ENCODE data around the gene NKX1-1. TPM values are rescaled to one million over a fixed set of nuclear protein-coding genes. Genes with fewer than 3 reads are reported as not detected.
A peak's percentile ranks its signal among the peaks of the same experiment; 100 is the strongest.

Gene NKX1-1
- total RNA-seq, 1 donor from 2014 or later = not detected

- no peaks in the 10 kb centered on the region for H3K9me3 ChIP-seq
- TF ChIP-seq POLR2AphosphoS5 (IDR thresholded peaks at IDR 0.05; ENCODE audit: insufficient read depth in 1 of 2, low read depth in 1 of 2) (no peak), CTCF (IDR thresholded peaks at IDR 0.05) (no peak), POLR2A (IDR thresholded peaks at IDR 0.05) (no peak)
- H3K4me1 ChIP-seq = no peaks in the 10 kb centered on the region
- DNase-seq (ENCODE audit: extremely low spot score in 2 of 2) = peak; percentile 70 to 90
- H3K36me3 ChIP-seq = no peaks in the 10 kb centered on the region
- no peak overlapping the region for H3K27ac ChIP-seq
- intact Hi-C loops (cut with DNase I) = no loop called here
- peaks cover 11% of the 10 kb centered on the region for H3K27me3 ChIP-seq
- no peak overlapping the region for H3K4me3 ChIP-seq
These were observed 7.0 kb upstream of the NKX1-1 start for GRCh38 chr4:1413204-1413663.

DNA sequence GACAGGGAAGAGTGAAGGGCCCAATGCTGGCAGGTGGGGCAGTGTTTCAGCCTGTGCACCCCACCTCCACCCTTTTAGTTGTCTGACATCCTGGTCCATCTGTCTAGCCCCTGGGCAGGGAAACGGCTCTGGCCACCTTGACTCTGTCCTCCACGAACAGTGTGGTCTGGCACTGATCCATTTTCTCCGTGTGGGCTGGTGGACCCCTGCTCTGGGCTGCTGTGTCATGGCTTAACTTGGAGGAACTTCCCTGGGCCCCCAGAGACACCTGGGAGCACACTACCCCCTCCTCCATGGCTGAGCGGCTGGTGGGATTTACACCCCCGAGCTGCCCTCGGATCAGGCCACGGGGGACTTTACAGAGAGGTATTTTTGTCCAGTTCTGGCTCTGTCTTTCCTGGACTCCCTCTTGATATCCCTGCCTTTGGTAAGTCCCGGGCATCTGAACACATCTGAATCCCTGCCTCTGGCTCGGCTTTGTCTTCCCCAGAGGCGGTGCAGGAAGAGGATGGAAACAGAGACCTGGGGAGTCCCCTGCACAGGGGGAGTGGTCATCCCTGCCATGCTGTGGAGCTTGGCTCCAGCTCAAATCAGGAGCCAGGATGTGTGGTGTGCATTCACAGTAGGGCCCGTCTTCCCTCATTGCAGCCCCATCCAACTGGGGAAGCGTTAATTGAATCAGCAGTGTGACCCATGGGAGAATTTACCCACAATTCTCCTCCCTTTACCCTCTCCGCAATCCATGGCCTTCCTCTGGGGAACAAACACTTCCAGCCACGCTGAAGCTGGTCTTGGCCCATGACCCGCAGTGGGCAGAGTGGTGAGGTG, 6.3 kb upstream of the NKX1-1 start:
- peak; percentile 74 to 91 for DNase-seq (ENCODE audit: extremely low spot score in 2 of 2)
- intact Hi-C loops (cut with DNase I) = no loop called here
- Histone ChIP-seq H3K27ac (no peak overlapping the region), H3K27me3 (peaks cover 15% of the 10 kb centered on the region), H3K9me3 (no peaks in the 10 kb centered on the region), H3K4me1 (peaks cover 6% of the 10 kb centered on the region), H3K4me3 (no peak overlapping the region), H3K36me3 (no peaks in the 10 kb centered on the region)
- TF ChIP-seq POLR2A (IDR thresholded peaks at IDR 0.05) = no peak
- no peak for TF ChIP-seq CTCF (IDR thresholded peaks at IDR 0.05)
- TF ChIP-seq POLR2AphosphoS5 (IDR thresholded peaks at IDR 0.05; ENCODE audit: insufficient read depth in 1 of 2, low read depth in 1 of 2) = no peak

- Histone ChIP-seq H3K4me1 (peaks cover 14% of the 10 kb centered on the region), H3K4me3 (no peak overlapping the region), H3K9me3 (no peaks in the 10 kb centered on the region), H3K36me3 (no peaks in the 10 kb centered on the region), H3K27me3 (peaks cover 24% of the 10 kb centered on the region), H3K27ac (no peak overlapping the region)
- TF ChIP-seq CTCF (IDR thresholded peaks at IDR 0.05) (no peak), POLR2A (IDR thresholded peaks at IDR 0.05) (no peak), POLR2AphosphoS5 (IDR thresholded peaks at IDR 0.05; ENCODE audit: insufficient read depth in 1 of 2, low read depth in 1 of 2) (no peak)
- intact Hi-C loops (cut with DNase I) = no loop called here
- DNase-seq (ENCODE audit: extremely low spot score in 2 of 2) = peak in 1 of 2 donors; percentile 67
These were observed 5.5 kb upstream of the NKX1-1 start for GRCh38 chr4:1411436-1412375.

DNA sequence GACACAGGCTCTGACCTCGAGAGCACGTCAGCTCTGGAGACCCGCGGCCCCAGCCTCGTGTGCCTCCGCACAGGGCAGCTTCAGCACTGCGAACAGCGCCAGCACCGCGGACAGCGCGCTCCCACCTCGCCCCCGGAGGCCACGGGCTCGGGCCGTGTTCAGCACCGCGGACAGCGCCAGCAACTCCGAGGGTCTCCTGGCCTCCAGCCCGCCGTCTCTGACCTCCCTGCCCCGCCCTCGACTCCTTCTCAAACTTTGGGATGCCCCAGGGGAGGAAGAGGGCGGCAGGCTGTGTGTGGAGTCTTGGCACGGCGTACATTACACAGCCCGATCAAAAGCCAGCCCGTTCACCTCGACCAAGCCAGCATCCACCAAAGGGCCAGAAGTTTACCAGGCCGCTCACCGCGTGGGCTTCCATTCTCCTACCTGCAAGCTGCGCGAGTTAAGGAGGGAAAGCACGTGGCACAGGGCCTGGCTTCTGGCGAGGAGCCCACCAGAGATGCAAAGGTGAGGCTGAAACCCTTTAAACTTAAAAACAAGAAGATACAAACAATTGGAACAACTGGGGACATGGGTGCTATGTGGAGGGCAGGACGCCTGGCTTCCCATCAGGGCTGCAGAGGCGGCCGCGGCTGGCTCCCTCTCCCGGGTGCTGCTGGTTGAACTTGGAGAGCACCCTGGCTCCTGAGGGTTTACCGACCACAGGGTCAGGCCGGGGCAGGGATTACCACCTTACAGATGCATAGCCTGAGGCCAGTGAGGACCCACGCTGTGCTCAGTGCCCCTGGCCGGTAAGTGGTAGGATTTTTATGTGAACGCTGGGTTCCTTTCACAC, 4.5 kb upstream of the NKX1-1 start:
- Histone ChIP-seq H3K36me3 (no peaks in the 10 kb centered on the region), H3K27ac (no peak overlapping the region), H3K27me3 (peaks cover 30% of the 10 kb centered on the region), H3K9me3 (no peaks in the 10 kb centered on the region), H3K4me3 (no peak overlapping the region), H3K4me1 (peaks cover 15% of the 10 kb centered on the region)
- peak in 1 of 2 donors; percentile 82 for DNase-seq (ENCODE audit: extremely low spot score in 2 of 2)
- intact Hi-C loops (cut with DNase I) = no loop called here
- TF ChIP-seq CTCF (IDR thresholded peaks at IDR 0.05) (no peak), POLR2A (IDR thresholded peaks at IDR 0.05) (no peak), POLR2AphosphoS5 (IDR thresholded peaks at IDR 0.05; ENCODE audit: insufficient read depth in 1 of 2, low read depth in 1 of 2) (no peak)
